Lung (tissue), 12 donors: ENCODE data around the gene CD14. TPM values are rescaled to one million over a fixed set of nuclear protein-coding genes. Genes with fewer than 3 reads are reported as not detected.

ENCODE experiments used
- ATAC-seq: fragments of 200-7000 bp; cut with Tn5 transposase; one replicate; pipeline ENCODE4 v1.9.1; 2020; ENCODE audit warnings: moderate number of reproducible peaks; ENCODE audit not compliant: insufficient read depth, low FRiP score
- DNase-seq, 3 donors: peaks; one replicate each; pipeline ENCODE4 v3.0.0-alpha.2; 2013 to 2017
- H3K27ac ChIP-seq, 2 donors: one replicate each; pipeline ENCODE4 v1.5.1; 2013; ENCODE audit warnings: mild to moderate bottlenecking in 2 of 2, moderate library complexity in 2 of 2, control low read depth in 1 of 2, inconsistent platforms in 1 of 2, low read depth in 1 of 2, low read length in 1 of 2
- H3K27me3 ChIP-seq, 3 donors: one replicate each; pipeline ENCODE4 v1.5.1; 2013; ENCODE audit warnings: low read length in 2 of 3; ENCODE audit not compliant: control insufficient read depth in 3 of 3, insufficient read depth in 3 of 3
- H3K36me3 ChIP-seq, 4 donors: one replicate each; pipeline ENCODE4 v1.5.1; 2013; ENCODE audit warnings: low read length in 4 of 4, mild to moderate bottlenecking in 1 of 4, moderate library complexity in 1 of 4; ENCODE audit not compliant: control insufficient read depth in 4 of 4, insufficient read depth in 4 of 4
- H3K4me1 ChIP-seq, 5 donors: one replicate each; pipeline ENCODE4 v1.5.1; 2013; ENCODE audit warnings: low read length in 5 of 5, mild to moderate bottlenecking in 2 of 5, moderate library complexity in 1 of 5; ENCODE audit not compliant: control insufficient read depth in 5 of 5, insufficient read depth in 5 of 5
- H3K4me3 ChIP-seq: one replicate; pipeline ENCODE4 v1.5.1; 2013; ENCODE audit warnings: mild to moderate bottlenecking, control low read depth, moderate library complexity
- H3K9ac ChIP-seq, 2 donors: one replicate each; pipeline ENCODE4 v1.5.1; 2013; ENCODE audit warnings: low read length in 2 of 2, control low read depth in 1 of 2; ENCODE audit not compliant: insufficient read depth in 1 of 2
- H3K9me3 ChIP-seq, 4 donors: one replicate each; pipeline ENCODE4 v1.5.1; 2013; ENCODE audit warnings: low read length in 3 of 4, mild to moderate bottlenecking in 1 of 4, moderate library complexity in 1 of 4; ENCODE audit not compliant: control insufficient read depth in 4 of 4, insufficient read depth in 3 of 4
- CTCF ChIP-seq: IDR thresholded peaks from 2 replicates; pipeline ENCODE4 v1.5.1; 2012; ENCODE audit warnings: mild to moderate bottlenecking; ENCODE audit errors: control extremely low read depth, extremely low read depth
- WGBS, 2 donors: extraction: QIAGEN DNeasy Blood & Tissue Kit; methylation state at CpG; one replicate each; pipeline ENCODE4 v1.1.7; 2013; 5-methylcytosine and 5-hydroxymethylcytosine counted together
- polyA plus RNA-seq, 2 donors: library from polyadenylated mRNA; stranded (reverse); fragments of 200-250 nt; gene quantifications; one replicate each; pipeline ENCODE4 v1.2.1, GENCODE V29; 2013
- total RNA-seq, 2 donors: library from RNA; depleted of rRNA in 1 of 2; stranded (reverse); fragments of >200 nt in 1 of 2; gene quantifications; one replicate each; pipeline ENCODE4 v1.2.1, GENCODE V29; 2014 to 2021
- donor health status: control.
- donor health status: control.
- donor health status: Bipolar disorder and iron deficiency.
- donor health status: healthy.
- donor health status: DM: yes; HTN: yes; CAD: no.

The CD14 gene
- total and polyA plus RNA-seq, 4 donors: 57.9 to 357 (median 80.2) TPM

DNA sequence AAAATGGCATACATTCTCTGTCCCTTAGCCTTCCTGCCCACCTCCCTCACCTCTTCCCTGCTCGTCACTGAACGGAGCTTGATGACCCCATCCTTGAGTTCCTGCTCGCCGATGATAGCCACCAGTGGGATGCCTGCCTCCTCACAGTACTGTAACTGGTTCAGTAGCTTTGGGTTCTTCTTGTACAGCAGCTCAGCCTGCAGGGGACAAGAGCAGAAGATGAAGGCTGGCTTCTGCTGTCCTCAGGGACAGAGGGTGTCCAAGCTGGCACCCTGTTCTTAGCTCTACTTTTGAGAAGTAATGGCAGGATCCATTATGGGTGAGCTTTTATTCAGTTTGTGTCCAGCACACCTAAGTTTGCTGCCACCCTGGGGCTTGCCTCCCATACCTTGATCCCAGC is 41.7 kb upstream of the CD14 start:
- H3K36me3 ChIP-seq: peaks cover 34 to 69% (median 36%) of the 10 kb centered on the region in 4 donors
- H3K9ac ChIP-seq: no peak overlapping the region
- no peak overlapping the region for H3K4me3 ChIP-seq
- H3K27me3 ChIP-seq: no peaks in the 10 kb centered on the region
- H3K9me3 ChIP-seq: no peaks in the 10 kb centered on the region
- no peak for ATAC-seq
- DNase-seq: no peak
- no peak for TF ChIP-seq CTCF
- H3K27ac ChIP-seq: no peak overlapping the region
- 93 to 94% methylated on average over 4 of the region's 4 CpGs for WGBS, 2 donors
- no peaks in the 10 kb centered on the region for H3K4me1 ChIP-seq

- TF ChIP-seq CTCF: no peak
- 87 to 89% methylated on average over 2 of the region's 2 CpGs for WGBS, 2 donors
- Histone ChIP-seq H3K9ac (no peak overlapping the region), H3K27ac (no peak overlapping the region), H3K27me3 (no peaks in the 10 kb centered on the region), H3K4me1 (no peaks in the 10 kb centered on the region), H3K9me3 (no peaks in the 10 kb centered on the region), H3K36me3 (peaks cover 34 to 69% (median 36%) of the 10 kb centered on the region in 4 donors), H3K4me3 (no peak overlapping the region)
- no peak for DNase-seq
- ATAC-seq: no peak
These were observed 41.2 kb upstream of the CD14 start for GRCh38 chr5:140674211-140674610.

GRCh38 chr5:140673187-140673976 is 40.4 kb upstream of the CD14 start, which contains the start of gene DND1:
DND1 (minus strand) TSS chr5:140673576; CDS start chr5:140673542, 34 bp downstream.
- ATAC-seq (no peak), DNase-seq (no peak)
- Histone ChIP-seq H3K4me3 (no peak within 1 kb of the TSS), H3K36me3 (peaks cover 34 to 72% (median 38%) of the 10 kb centered on the region in 4 donors), H3K9me3 (no peaks in the 10 kb centered on the region), H3K4me1 (no peaks in the 10 kb centered on the region), H3K9ac (no peak within 1 kb of the TSS), H3K27ac (no peak within 1 kb of the TSS), H3K27me3 (no peaks in the 10 kb centered on the region)
- WGBS, 2 donors: 90 to 92% methylated on average over 42 to 45 of the region's 45 CpGs
- no peak for TF ChIP-seq CTCF
